SKM-1 treated with dmso at 0.1 percent for 144 hours (cell line): ENCODE measurements around the gene CLN3.
"Not testable (repeated sequence)": the region's sequence is repeated elsewhere in the genome, so short reads cannot be mapped to it uniquely, and the experiment has no call there.

Experiments used
- DNase-seq: peaks from one replicate; lab custom pipeline; 2025; ENCODE audit not compliant: unreplicated experiment; lab: John Stamatoyannopoulos, UW

CLN3 gene

GRCh38 chr16:28514246-28514645, 22.4 kb upstream of the CLN3 start:
- DNase-seq, result no peak

GRCh38 chr16:28513484-28514181, 21.8 kb upstream of the CLN3 start:
- no peak for DNase-seq

- DNase-seq, result no peak
Observed at GRCh38 chr16:28511801-28512789, 20.2 kb upstream of the CLN3 start.

GRCh38 chr16:28511031-28511430, 19.2 kb upstream of the CLN3 start:
- DNase-seq, result no peak

- DNase-seq, result no peak
Observed at GRCh38 chr16:28505489-28506137, 13.7 kb upstream of the CLN3 start.

- no peak for DNase-seq
Observed at GRCh38 chr16:28504707-28505404, 13.0 kb upstream of the CLN3 start.

GRCh38 chr16:28503470-28504259, 11.8 kb upstream of the CLN3 start:
- DNase-seq, result no peak

GRCh38 chr16:28502290-28502689, 10.4 kb upstream of the CLN3 start:
- DNase-seq, result no peak

- DNase-seq, result no peak
Observed at GRCh38 chr16:28501258-28502232, 9.7 kb upstream of the CLN3 start.

GRCh38 chr16:28500476-28501180, 8.8 kb upstream of the CLN3 start:
- not testable (repeated sequence) for DNase-seq

GRCh38 chr16:28499854-28500253, 8.0 kb upstream of the CLN3 start:
- DNase-seq, result no peak

- no peak for DNase-seq
Observed at GRCh38 chr16:28498666-28499381, 7.0 kb upstream of the CLN3 start.

GRCh38 chr16:28497861-28498599, 6.2 kb upstream of the CLN3 start:
- no peak for DNase-seq

GRCh38 chr16:28497386-28497785, 5.5 kb upstream of the CLN3 start:
- DNase-seq, result no peak

- DNase-seq, result no peak
Observed at GRCh38 chr16:28496844-28497243, 5.0 kb upstream of the CLN3 start.

GRCh38 chr16:28495795-28496749, 4.2 kb upstream of the CLN3 start:
- no peak for DNase-seq
